SH-SY5Y (cell line): Measurements from ENCODE around the gene SOWAHC.

Experiments used
- GATA2 ChIP-seq: IDR thresholded peaks from 2 replicates; pipeline ENCODE4 v1.6.1; 2011; ENCODE audit warnings: mild to moderate bottlenecking, low read depth, low read length
- GATA3 ChIP-seq: IDR thresholded peaks from 2 replicates; pipeline ENCODE4 v1.6.1; 2011; ENCODE audit warnings: low read depth, mild to moderate bottlenecking, low read length, moderate library complexity

- TF ChIP-seq GATA2 (no peak), GATA3 (no peak)
These were observed 1.5 kb downstream of the SOWAHC start for GRCh38 chr2:109615637-109616144.
